ENCODE results near the gene ZBED1.

DNA sequence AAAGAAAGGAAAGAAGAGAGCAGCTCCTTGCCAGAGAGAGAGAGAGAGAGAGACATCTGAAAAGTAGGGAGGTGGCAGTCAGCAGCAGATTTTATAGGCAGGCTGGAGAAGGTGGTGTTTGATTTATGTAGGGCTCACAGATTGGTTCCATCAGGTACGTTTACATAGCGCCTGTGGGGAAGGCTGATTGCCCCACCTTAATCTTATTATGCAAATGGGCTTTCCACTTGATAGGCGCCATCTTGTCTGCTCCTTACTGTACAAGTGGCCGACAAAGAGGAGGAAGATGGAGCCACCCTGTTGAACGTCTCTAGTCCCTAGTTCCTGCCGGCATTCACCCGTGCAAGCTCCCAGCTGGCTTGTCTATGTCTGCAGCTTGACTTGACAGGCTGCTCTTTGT lies 49.1 kb upstream of the ZBED1 start:
- TF ChIP-seq MAX (IDR thresholded peaks at IDR 0.05; ENCODE audit: low read depth, low read length), result no peak
- TF ChIP-seq, protein P1, sequence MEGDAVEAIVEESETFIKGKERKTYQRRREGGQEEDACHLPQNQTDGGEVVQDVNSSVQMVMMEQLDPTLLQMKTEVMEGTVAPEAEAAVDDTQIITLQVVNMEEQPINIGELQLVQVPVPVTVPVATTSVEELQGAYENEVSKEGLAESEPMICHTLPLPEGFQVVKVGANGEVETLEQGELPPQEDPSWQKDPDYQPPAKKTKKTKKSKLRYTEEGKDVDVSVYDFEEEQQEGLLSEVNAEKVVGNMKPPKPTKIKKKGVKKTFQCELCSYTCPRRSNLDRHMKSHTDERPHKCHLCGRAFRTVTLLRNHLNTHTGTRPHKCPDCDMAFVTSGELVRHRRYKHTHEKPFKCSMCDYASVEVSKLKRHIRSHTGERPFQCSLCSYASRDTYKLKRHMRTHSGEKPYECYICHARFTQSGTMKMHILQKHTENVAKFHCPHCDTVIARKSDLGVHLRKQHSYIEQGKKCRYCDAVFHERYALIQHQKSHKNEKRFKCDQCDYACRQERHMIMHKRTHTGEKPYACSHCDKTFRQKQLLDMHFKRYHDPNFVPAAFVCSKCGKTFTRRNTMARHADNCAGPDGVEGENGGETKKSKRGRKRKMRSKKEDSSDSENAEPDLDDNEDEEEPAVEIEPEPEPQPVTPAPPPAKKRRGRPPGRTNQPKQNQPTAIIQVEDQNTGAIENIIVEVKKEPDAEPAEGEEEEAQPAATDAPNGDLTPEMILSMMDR (IDR thresholded peaks at IDR 0.05; ENCODE audit: low read depth, low read length), result no peak
- TF ChIP-seq POLR2A (IDR thresholded peaks at IDR 0.05; ENCODE audit: extremely low read depth, insufficient read length), result no peak
- TF ChIP-seq MYC (IDR thresholded peaks at IDR 0.05; ENCODE audit: low read depth, low read length), result no peak

Measured in NB4 (cell line).